GM10266 (cell line): Measurements from ENCODE around the gene CCT2.
A peak's percentile ranks its signal among the peaks of the same experiment; 100 is the strongest.

Source experiments
- DNase-seq: peaks from one replicate; pipeline ENCODE4 v3.0.0; 2012; ENCODE audit errors: extremely low spot score
- TF ChIP-seq, protein P1 (sequence below): IDR thresholded peaks from 2 replicates; pipeline ENCODE4 v1.5.1; 2012; ENCODE audit warnings: mild to moderate bottlenecking, low read depth; ENCODE audit not compliant: control insufficient read depth, insufficient read depth; ENCODE audit errors: missing control alignments

The CCT2 gene

DNA sequence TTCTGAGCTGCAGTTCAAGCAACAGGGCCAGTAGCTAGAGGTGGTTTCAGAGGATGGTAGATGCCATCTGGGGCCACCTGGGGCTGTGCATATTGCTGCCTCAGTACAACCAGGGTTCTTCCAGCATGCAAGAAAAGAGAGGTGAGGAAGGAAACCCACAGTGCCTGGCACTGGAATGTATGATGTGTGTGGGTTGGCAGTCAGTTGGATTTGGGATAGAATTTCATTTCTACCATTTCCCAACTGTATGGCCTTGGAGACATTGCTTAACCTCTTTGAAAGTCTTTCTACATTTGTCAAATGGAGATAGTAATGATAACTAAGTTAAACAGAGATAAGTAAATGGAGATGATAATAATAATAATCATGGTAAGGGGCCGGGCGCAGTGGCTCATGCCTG lies 35.7 kb downstream of the CCT2 start:
- DNase-seq = no peak
- TF ChIP-seq, protein P1, sequence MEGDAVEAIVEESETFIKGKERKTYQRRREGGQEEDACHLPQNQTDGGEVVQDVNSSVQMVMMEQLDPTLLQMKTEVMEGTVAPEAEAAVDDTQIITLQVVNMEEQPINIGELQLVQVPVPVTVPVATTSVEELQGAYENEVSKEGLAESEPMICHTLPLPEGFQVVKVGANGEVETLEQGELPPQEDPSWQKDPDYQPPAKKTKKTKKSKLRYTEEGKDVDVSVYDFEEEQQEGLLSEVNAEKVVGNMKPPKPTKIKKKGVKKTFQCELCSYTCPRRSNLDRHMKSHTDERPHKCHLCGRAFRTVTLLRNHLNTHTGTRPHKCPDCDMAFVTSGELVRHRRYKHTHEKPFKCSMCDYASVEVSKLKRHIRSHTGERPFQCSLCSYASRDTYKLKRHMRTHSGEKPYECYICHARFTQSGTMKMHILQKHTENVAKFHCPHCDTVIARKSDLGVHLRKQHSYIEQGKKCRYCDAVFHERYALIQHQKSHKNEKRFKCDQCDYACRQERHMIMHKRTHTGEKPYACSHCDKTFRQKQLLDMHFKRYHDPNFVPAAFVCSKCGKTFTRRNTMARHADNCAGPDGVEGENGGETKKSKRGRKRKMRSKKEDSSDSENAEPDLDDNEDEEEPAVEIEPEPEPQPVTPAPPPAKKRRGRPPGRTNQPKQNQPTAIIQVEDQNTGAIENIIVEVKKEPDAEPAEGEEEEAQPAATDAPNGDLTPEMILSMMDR = no peak

DNA sequence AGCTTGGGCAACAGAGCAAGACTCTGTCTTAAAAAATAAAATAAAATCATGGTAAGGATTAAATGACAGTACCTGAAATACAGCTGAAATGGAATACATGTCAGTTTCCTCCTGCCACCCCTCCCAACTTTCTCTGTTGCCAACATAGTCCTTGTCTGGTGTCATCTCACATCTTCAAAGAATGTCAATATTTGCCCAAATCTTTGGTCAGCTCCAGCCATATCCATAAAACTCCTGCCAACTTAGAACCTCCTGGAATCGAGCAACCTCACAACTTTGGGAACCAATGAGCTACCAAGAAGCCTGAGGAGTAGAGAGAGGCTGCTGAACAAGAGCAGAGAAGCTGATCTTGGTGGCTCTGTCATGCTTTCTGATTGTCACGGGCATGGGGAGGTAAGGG lies 36.3 kb downstream of the CCT2 start:
- no peak for DNase-seq
- TF ChIP-seq, protein P1 = no peak

DNA sequence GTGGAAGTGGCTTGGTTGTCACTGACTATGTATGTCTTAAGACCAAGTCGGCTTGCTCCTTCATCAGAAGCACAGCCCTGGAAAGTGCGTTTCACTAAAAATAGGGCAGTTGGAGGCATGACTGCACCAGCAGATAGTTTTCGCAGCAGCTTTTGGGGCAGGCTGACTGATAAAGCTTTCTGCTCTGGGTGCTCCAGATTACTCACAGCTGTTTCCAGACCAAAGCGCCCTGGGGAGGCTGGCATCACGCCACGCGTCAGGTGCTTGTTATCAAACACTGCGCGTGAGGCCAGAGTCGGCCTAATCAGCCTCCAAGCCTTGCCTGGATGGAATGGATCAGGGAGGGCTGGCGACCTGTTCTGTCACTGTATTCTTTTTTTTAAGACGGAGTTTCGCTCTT lies 38.7 kb downstream of the CCT2 start:
- DNase-seq = no peak
- TF ChIP-seq, protein P1 = no peak

DNA sequence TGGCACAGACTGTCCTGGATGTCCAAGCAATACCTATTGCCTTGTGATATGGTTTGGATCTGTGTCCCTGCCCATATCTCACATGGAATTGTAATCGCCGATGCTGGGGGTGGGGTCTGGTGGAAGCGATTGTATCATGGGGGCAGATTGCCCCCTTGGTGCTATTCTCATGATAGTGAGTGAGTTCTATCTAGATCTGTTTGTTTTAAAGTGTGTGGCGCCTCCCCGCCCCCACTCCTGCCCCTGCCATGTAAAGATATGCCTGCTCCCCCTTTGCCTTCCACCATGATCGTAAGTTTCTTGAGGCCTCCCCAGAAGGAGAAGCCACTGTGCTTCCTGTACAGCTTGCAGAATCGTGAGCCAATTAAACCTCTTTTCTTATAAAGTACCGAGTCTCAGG lies 42.2 kb downstream of the CCT2 start:
- DNase-seq = no peak
- TF ChIP-seq, protein P1 = no peak

DNA sequence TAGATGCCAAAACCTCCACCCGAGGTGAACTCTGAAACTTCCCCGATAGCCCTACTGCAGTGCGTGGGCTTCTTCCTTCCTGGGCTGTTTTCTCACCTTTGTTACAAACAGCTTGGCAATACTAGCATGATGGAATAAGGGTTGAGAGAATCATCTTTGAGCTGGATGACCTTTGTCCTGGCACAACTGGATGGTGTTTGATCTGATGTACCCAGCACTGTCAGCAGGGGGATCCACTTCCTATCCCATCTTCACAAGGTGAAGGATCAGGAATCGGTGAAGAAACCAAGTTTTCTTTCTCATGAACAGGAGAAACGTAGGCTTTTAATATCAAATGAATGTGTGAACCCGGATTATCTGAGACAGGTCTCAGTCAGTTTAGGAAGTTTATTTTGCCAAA lies 44.9 kb downstream of the CCT2 start:
- DNase-seq = no peak
- TF ChIP-seq, protein P1 = no peak

DNA sequence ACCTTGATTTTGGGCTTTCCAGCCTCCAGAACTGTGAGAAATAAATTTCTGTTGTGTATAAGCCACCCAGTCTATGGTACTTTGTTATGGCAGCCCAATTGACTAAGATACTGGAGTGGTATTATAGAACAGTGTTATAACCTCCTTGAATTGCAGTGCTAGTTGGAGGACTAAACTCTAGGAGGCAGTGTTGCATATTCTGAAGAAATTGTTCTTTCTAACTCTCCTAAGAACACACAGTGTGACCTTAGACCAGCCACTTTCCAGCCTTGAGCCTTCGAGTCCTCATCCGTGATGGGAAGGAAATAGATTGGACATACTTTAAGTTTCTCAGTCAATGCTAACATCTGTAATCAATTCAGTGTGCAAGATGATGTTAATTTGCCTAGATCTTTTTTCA lies 47.8 kb downstream of the CCT2 start:
- TF ChIP-seq, protein P1 = peak; percentile 20
- DNase-seq = no peak

DNA sequence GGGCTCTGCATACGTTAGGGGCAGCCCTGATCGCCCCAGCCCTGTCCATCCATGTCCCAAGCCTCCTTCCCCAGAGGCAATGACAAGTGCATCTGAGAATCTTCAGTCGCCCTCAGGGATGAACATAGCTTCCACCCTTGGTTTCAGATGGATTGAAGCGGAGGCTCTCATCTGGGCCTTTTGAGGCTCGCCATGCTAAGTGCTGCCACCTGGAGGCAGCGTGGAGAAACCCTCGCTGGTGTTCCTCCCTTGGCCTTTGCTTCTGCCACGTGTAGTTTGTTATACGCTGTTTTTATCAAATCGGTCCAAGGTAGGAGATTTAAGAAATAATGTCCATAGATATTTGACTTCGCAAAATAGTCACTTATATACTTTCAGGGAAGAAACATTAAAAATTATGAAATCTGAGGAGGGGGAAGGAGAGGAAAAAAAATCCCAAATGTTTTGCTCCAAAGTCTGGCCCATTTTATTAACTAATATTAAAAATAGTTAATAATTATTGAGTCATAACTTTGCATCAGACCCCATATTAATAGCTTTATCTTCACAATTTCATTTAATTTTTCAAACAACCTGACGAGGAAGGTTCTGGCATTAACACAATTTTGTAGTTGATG lies 54.2 kb downstream of the CCT2 start:
- TF ChIP-seq, protein P1 = peak; percentile 75
- peak; percentile 75 for DNase-seq
